Adrenal gland (tissue), 12 donors: ENCODE results near the gene GALNT16. TPM values are rescaled to one million over a fixed set of nuclear protein-coding genes. Genes with fewer than 3 reads are reported as not detected.
A peak's percentile ranks its signal among the peaks of the same experiment; 100 is the strongest.

Experiments
- DNase-seq, 7 donors: peaks; one replicate each; pipeline ENCODE4 v3.0.0-alpha.2; 2019 to 2020
- H3K27ac ChIP-seq, 5 donors: fragments of 200-600 bp; sonication (generic) in 4 of 5; 1 replicate in 3 of 5; 2 replicates in 2 of 5; pipeline versions ENCODE4 v1.5.1 to v1.8.0; 2016 to 2020; ENCODE audit warnings: mild to moderate bottlenecking in 1 of 5
- H3K27me3 ChIP-seq: fragments of 200-600 bp; 2 replicates; pipeline ENCODE4 v1.8.0; 2021
- H3K36me3 ChIP-seq, 2 donors: fragments of 200-600 bp; replicated peaks in 1 of 2; 1 replicate in 1 of 2; 2 replicates in 1 of 2; pipeline versions ENCODE4 v1.5.1 to v1.8.0; 2018 to 2022
- H3K4me1 ChIP-seq, 2 donors: fragments of 200-600 bp; replicated peaks in 1 of 2; 1 replicate in 1 of 2; 2 replicates in 1 of 2; pipeline versions ENCODE4 v1.5.1 to v1.8.0; 2018 to 2021
- H3K4me3 ChIP-seq, 4 donors: fragments of 200-600 bp; sonication (generic) in 3 of 4; one replicate each; pipeline ENCODE4 v1.5.1; 2016 to 2018
- H3K9me3 ChIP-seq, 3 donors: fragments of 200-600 bp; sonication (generic) in 1 of 3; replicated peaks in 1 of 3; 1 replicate in 2 of 3; 2 replicates in 1 of 3; pipeline versions ENCODE4 v1.5.1 to v1.8.0; 2016 to 2021
- CTCF ChIP-seq, 6 experiments: fragments of 450-650 bp in 4 of 6; fragments of 200-600 bp in 2 of 6; sonication (generic) in 1 of 6; IDR thresholded peaks; 1 replicate in 5 of 6; 2 replicates in 1 of 6; pipeline versions ENCODE4 v1.5.1 to v1.8.0; 2016 to 2021; ENCODE audit warnings: antibody characterized with exemption in 6 of 6, mild to moderate bottlenecking in 2 of 6, moderate library complexity in 1 of 6
- POLR2A ChIP-seq, 2 donors: fragments of 450-650 bp; IDR thresholded peaks; one replicate each; pipeline ENCODE4 v1.6.1; 2017; ENCODE audit warnings: antibody characterized with exemption in 2 of 2, mild to moderate bottlenecking in 2 of 2, moderate library complexity in 1 of 2
- WGBS, 4 donors: extraction: QIAGEN DNeasy Blood & Tissue Kit in 2 of 4; methylation state at CpG; one replicate each; pipeline versions ENCODE4 v1.1.5 to v1.1.7; 2013 to 2017; 5-methylcytosine and 5-hydroxymethylcytosine counted together
- intact Hi-C, 2 donors: fragments of 100-400 bp; cut with DNase I; formaldehyde crosslinking; loops; one replicate each; pipeline versions ENCODE4 v1.14.1 to v1.15.0; 2022 to 2023
- polyA plus RNA-seq, 3 donors: library from polyadenylated mRNA; stranded (reverse); fragments of 200-250 nt in 2 of 3; fragments of 350-450 nt in 1 of 3; fragmentation: Illumina TruSeq in 1 of 3; extraction: RNeasy Lipid Tissue Mini Kit (QIAGEN cat#74804) in 1 of 3; gene quantifications; one replicate each; pipeline ENCODE4 v1.2.3, GENCODE V29; 2013 to 2014
- total RNA-seq, 9 donors: library from RNA; depleted of rRNA in 4 of 9; stranded (reverse); fragments of >200 nt in 4 of 9; fragments of 120-200 nt in 1 of 9; fragmentation: NEBNext Ultra II Directional in 1 of 9; extraction: Animal tissue kit (Norgen Biotek cat#: 25700) in 1 of 9; gene quantifications; one replicate each; pipeline versions ENCODE4 v1.1.0 to v1.2.4, GENCODE V29; 2013 to 2023
- donor health status: healthy with polysubstance abuse.
- donor health status: Bipolar disorder and iron deficiency.
- donor health status: DM: yes; HTN: yes; CAD: no.
- donor health status: DM: no; HTN: no; CAD: no.
- donor health status: DM: no; HTN: no; CAD: no.
- donor health status: DM: yes; HTN: yes; CAD: no.

GALNT16 gene
- total and polyA plus RNA-seq, 12 donors = 7.4 to 38.1 (median 15.9) TPM

GRCh38 chr14:69354383-69355153 lies 94.6 kb downstream of the GALNT16 start:
- peak overlapping the region in 1 of 5 donors; percentile 3 for H3K27ac ChIP-seq
- no peak for TF ChIP-seq POLR2A (IDR thresholded peaks at IDR 0.05)
- TF ChIP-seq CTCF (IDR thresholded peaks at IDR 0.05) = no peak
- H3K4me3 ChIP-seq = no peak overlapping the region
- H3K4me1 ChIP-seq = peaks cover 0 to 10% of the 10 kb centered on the region in 2 donors
- WGBS, 4 donors = 81 to 90% (median 90%) methylated on average over 8 to 11 of the region's 11 CpGs
- H3K9me3 ChIP-seq = no peaks in the 10 kb centered on the region
- H3K36me3 ChIP-seq = no peaks in the 10 kb centered on the region
- DNase-seq = no peak
- intact Hi-C loops = loop anchor here in 1 of 2 donors (5.0 kb wide), 1 partner anchor 112 kb away; no protein-coding TSS in a partner anchor
- no peaks in the 10 kb centered on the region for H3K27me3 ChIP-seq

DNA sequence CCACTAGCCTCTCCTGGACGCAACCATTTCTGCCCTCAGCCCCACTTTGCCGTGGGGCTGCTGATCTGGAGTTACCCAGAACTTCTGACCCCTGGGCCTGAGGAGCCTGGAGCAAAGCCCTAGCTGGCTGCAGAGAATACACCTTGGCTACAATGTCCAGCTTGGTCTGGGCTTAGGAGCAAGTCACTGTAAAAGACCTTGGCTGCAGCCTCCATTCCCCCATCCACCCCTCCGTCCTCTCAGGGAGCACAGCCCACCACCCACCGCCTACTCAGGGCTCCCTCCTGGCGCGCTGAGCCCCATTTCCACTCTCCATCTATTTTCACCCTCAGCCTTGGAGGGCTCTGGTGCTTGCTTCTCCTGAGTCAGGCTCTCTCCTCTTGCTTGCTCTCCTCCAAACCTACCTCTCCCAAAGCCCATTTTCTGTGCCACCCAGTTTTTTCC lies 95.2 kb downstream of the GALNT16 start:
- H3K27ac ChIP-seq = peak overlapping the region in 1 of 5 donors; percentile 34
- no peaks in the 10 kb centered on the region for H3K9me3 ChIP-seq
- H3K27me3 ChIP-seq = no peaks in the 10 kb centered on the region
- H3K36me3 ChIP-seq = no peaks in the 10 kb centered on the region
- 94 to 97% (median 95%) methylated on average over 6 of the region's 6 CpGs for WGBS, 4 donors
- no peak for TF ChIP-seq CTCF (IDR thresholded peaks at IDR 0.05)
- TF ChIP-seq POLR2A (IDR thresholded peaks at IDR 0.05) = no peak
- H3K4me3 ChIP-seq = no peak overlapping the region
- intact Hi-C loops = loop anchor here in 1 of 2 donors (5.0 kb wide), 1 partner anchor 113 kb away; no protein-coding TSS in a partner anchor
- H3K4me1 ChIP-seq = peaks cover 0 to 10% of the 10 kb centered on the region in 2 donors
- no peak for DNase-seq

GRCh38 chr14:69355607-69356281 lies 95.8 kb downstream of the GALNT16 start:
- Histone ChIP-seq H3K27ac (peak overlapping the region in 1 of 5 donors; percentile 34), H3K9me3 (no peaks in the 10 kb centered on the region), H3K27me3 (no peaks in the 10 kb centered on the region), H3K36me3 (no peaks in the 10 kb centered on the region), H3K4me3 (no peak overlapping the region), H3K4me1 (peaks cover 0 to 10% of the 10 kb centered on the region in 2 donors)
- peak in 3 of 7 donors; percentile 24 to 47 (median 29) for DNase-seq
- TF ChIP-seq POLR2A (IDR thresholded peaks at IDR 0.05) = no peak
- TF ChIP-seq CTCF (IDR thresholded peaks at IDR 0.05) = no peak
- intact Hi-C loops = loop anchor here in 1 of 2 donors (5.0 kb wide), 1 partner anchor 113 kb away; no protein-coding TSS in a partner anchor
- 59 to 68% (median 67%) methylated on average over 3 to 6 of the region's 6 CpGs for WGBS, 4 donors

GRCh38 chr14:69356903-69357543 lies 97.1 kb downstream of the GALNT16 start:
- intact Hi-C loops = loop anchor here in 1 of 2 donors (5.0 kb wide), 1 partner anchor 115 kb away; no protein-coding TSS in a partner anchor
- Histone ChIP-seq H3K9me3 (no peaks in the 10 kb centered on the region), H3K27ac (no peak overlapping the region), H3K4me3 (no peak overlapping the region), H3K27me3 (no peaks in the 10 kb centered on the region), H3K36me3 (no peaks in the 10 kb centered on the region), H3K4me1 (peaks cover 0 to 10% of the 10 kb centered on the region in 2 donors)
- no peak for DNase-seq
- 84 to 90% (median 87%) methylated on average over 6 to 7 of the region's 7 CpGs for WGBS, 4 donors
- TF ChIP-seq POLR2A (IDR thresholded peaks at IDR 0.05) = no peak
- TF ChIP-seq CTCF (IDR thresholded peaks at IDR 0.05) = no peak
